A673 (cell line): ENCODE data around the gene FAM13C.

Experiments
- CTCF ChIP-seq: fragments of 300-800, 200-600 bp; sonication (generic); conservative IDR thresholded peaks from 2 replicates; pipeline ENCODE4 v1.5.1; 2017; ENCODE audit warnings: low read depth, mild to moderate bottlenecking, antibody characterized with exemption, low read length, moderate library complexity, mixed read lengths
- EZH2 ChIP-seq: fragments of 200-600 bp; sonication (generic); IDR thresholded peaks from 2 replicates; pipeline ENCODE4 v1.6.1; 2017; ENCODE audit warnings: borderline replicate concordance, low read depth, mild to moderate bottlenecking, mixed read lengths, antibody characterized with exemption, low read length; ENCODE audit not compliant: poor library complexity, severe bottlenecking

GRCh38 chr10:59255463-59255862, 106.9 kb downstream of the FAM13C start:
- TF ChIP-seq CTCF (no peak), EZH2 (no peak)
